ENCODE data around the gene CNPY4. TPM values are rescaled to one million over a fixed set of nuclear protein-coding genes. Genes with fewer than 3 reads are reported as not detected.

Gene CNPY4
- 10 to 100 TPM; 11.9 to 12.4 TPM for total RNA-seq

- Mint-ChIP-seq H3K36me3 (peaks cover 6% of the 10 kb centered on the region), H3K27ac (peak within 1 kb of the TSS; percentile 82), H3K9me3 (no peaks in the 10 kb centered on the region), H3K4me3 (peak within 1 kb of the TSS; percentile 95), H3K27me3 (no peaks in the 10 kb centered on the region), H3K4me1 (ENCODE audit: low read depth) (peaks cover 20% of the 10 kb centered on the region)
- peak; percentile 96 for DNase-seq
- intact Hi-C loops (cut with micrococcal nuclease): loop anchor here (1.0 to 2.0 kb wide), 3 partner anchors 8 to 31 kb away; partner anchors contain the start of genes AP4M1, COPS6 and MCM7
- ChIA-PET POLR2A (interaction anchor here (0.6 to 1.6 kb wide), 3 partner anchors 18 to 777 kb away, joined by 3 to 11 read pairs (median 3); partner anchors contain the start of genes AP4M1, LAMTOR4 and MCM7), CTCF (interaction anchor here (0.5 to 1.6 kb wide), 4 partner anchors 12 to 211 kb away, joined by 3 to 8 read pairs (median 4); partner anchors contain the start of genes GPC2 and MCM7)
These were observed at the start of gene CNPY4, which contains the start of gene TAF6 for GRCh38 chr7:100119072-100119969. CNPY4 (plus strand) TSS chr7:100119634; CDS start chr7:100119745, 111 bp downstream. TAF6 (minus strand) TSS chr7:100119358; CDS start chr7:100114209, 5,149 bp downstream.

GRCh38 chr7:100069991-100070390 is 49.4 kb upstream of the CNPY4 start:
- Mint-ChIP-seq H3K4me1 (ENCODE audit: low read depth) (no peaks in the 10 kb centered on the region), H3K36me3 (peaks cover 60% of the 10 kb centered on the region), H3K27me3 (no peaks in the 10 kb centered on the region), H3K4me3 (no peak overlapping the region), H3K27ac (peak overlapping the region; percentile 33), H3K9me3 (peaks cover 37% of the 10 kb centered on the region)
- CTCF ChIA-PET: no interaction called here
- intact Hi-C loops (cut with micrococcal nuclease): no loop called here
- DNase-seq: no peak
- POLR2A ChIA-PET: interaction anchor here (1.1 kb wide), 1 partner anchor 32 kb away, joined by 5 read pairs; the partner anchor contains the start of gene AP4M1

GRCh38 chr7:100071018-100071723 is 48.3 kb upstream of the CNPY4 start:
- no peak overlapping the region for H3K4me3 Mint-ChIP-seq
- DNase-seq: no peak
- ChIA-PET CTCF (interaction anchor here (0.9 to 1.1 kb wide), 2 partner anchors 61 to 77 kb away, joined by 3 read pairs; no protein-coding TSS in a partner anchor), POLR2A (interaction anchor here (1.1 to 1.3 kb wide), 2 partner anchors 19 to 31 kb away, joined by 5 to 9 read pairs; partner anchors contain the start of gene AP4M1)
- peaks cover 37% of the 10 kb centered on the region for H3K9me3 Mint-ChIP-seq
- intact Hi-C loops (cut with micrococcal nuclease): no loop called here
- peaks cover 65% of the 10 kb centered on the region for H3K36me3 Mint-ChIP-seq
- no peak overlapping the region for H3K27ac Mint-ChIP-seq
- H3K4me1 Mint-ChIP-seq (ENCODE audit: low read depth): no peaks in the 10 kb centered on the region
- H3K27me3 Mint-ChIP-seq: no peaks in the 10 kb centered on the region

GRCh38 chr7:100072462-100072861 is 47.0 kb upstream of the CNPY4 start:
- no peaks in the 10 kb centered on the region for H3K4me1 Mint-ChIP-seq (ENCODE audit: low read depth)
- no peak overlapping the region for H3K4me3 Mint-ChIP-seq
- H3K36me3 Mint-ChIP-seq: peaks cover 75% of the 10 kb centered on the region
- DNase-seq: no peak
- H3K9me3 Mint-ChIP-seq: peaks cover 37% of the 10 kb centered on the region
- POLR2A ChIA-PET: interaction anchor here (0.7 to 1.3 kb wide), 2 partner anchors 9 to 18 kb away, joined by 3 to 9 read pairs; no protein-coding TSS in a partner anchor
- H3K27me3 Mint-ChIP-seq: no peaks in the 10 kb centered on the region
- CTCF ChIA-PET: no interaction called here
- intact Hi-C loops (cut with micrococcal nuclease): no loop called here
- H3K27ac Mint-ChIP-seq: no peak overlapping the region

- ChIA-PET CTCF (interaction anchor here (0.6 to 1.0 kb wide), 2 partner anchors 20 to 83 kb away, joined by 3 to 5 read pairs; no protein-coding TSS in a partner anchor), POLR2A (no interaction called here)
- peaks cover 33% of the 10 kb centered on the region for H3K9me3 Mint-ChIP-seq
- DNase-seq: no peak
- intact Hi-C loops (cut with micrococcal nuclease): no loop called here
- no peak overlapping the region for H3K4me3 Mint-ChIP-seq
- no peaks in the 10 kb centered on the region for H3K27me3 Mint-ChIP-seq
- peaks cover 10% of the 10 kb centered on the region for H3K4me1 Mint-ChIP-seq (ENCODE audit: low read depth)
- peaks cover 75% of the 10 kb centered on the region for H3K36me3 Mint-ChIP-seq
- no peak overlapping the region for H3K27ac Mint-ChIP-seq
These were observed 44.6 kb upstream of the CNPY4 start for GRCh38 chr7:100074841-100075240.

- H3K4me3 Mint-ChIP-seq: no peak overlapping the region
- DNase-seq: no peak
- peaks cover 29% of the 10 kb centered on the region for H3K9me3 Mint-ChIP-seq
- CTCF ChIA-PET: interaction anchor here (0.6 to 1.0 kb wide), 2 partner anchors 84 to 621 kb away, joined by 4 to 5 read pairs; no protein-coding TSS in a partner anchor
- POLR2A ChIA-PET: interaction anchor here (0.6 to 0.7 kb wide), 2 partner anchors 14 to 26 kb away, joined by 6 to 7 read pairs; partner anchors contain the start of genes AP4M1 and MCM7
- H3K4me1 Mint-ChIP-seq (ENCODE audit: low read depth): peaks cover 15% of the 10 kb centered on the region
- H3K36me3 Mint-ChIP-seq: peaks cover 69% of the 10 kb centered on the region
- intact Hi-C loops (cut with micrococcal nuclease): no loop called here
- no peaks in the 10 kb centered on the region for H3K27me3 Mint-ChIP-seq
- H3K27ac Mint-ChIP-seq: no peak overlapping the region
These were observed 44.0 kb upstream of the CNPY4 start for GRCh38 chr7:100075418-100075817.

GRCh38 chr7:100077205-100077604 is 42.2 kb upstream of the CNPY4 start:
- POLR2A ChIA-PET: no interaction called here
- Mint-ChIP-seq H3K4me1 (ENCODE audit: low read depth) (peaks cover 23% of the 10 kb centered on the region), H3K36me3 (peaks cover 58% of the 10 kb centered on the region), H3K4me3 (no peak overlapping the region), H3K9me3 (peaks cover 11% of the 10 kb centered on the region), H3K27ac (no peak overlapping the region), H3K27me3 (no peaks in the 10 kb centered on the region)
- intact Hi-C loops (cut with micrococcal nuclease): no loop called here
- no peak for DNase-seq
- CTCF ChIA-PET: no interaction called here

- POLR2A ChIA-PET: no interaction called here
- intact Hi-C loops (cut with micrococcal nuclease): no loop called here
- Mint-ChIP-seq H3K36me3 (peaks cover 40% of the 10 kb centered on the region), H3K4me1 (ENCODE audit: low read depth) (peaks cover 29% of the 10 kb centered on the region), H3K4me3 (no peak overlapping the region), H3K27me3 (no peaks in the 10 kb centered on the region), H3K27ac (no peak overlapping the region), H3K9me3 (no peaks in the 10 kb centered on the region)
- CTCF ChIA-PET: interaction anchor here (0.7 to 1.1 kb wide), 3 partner anchors 12 to 166 kb away, joined by 3 read pairs; no protein-coding TSS in a partner anchor
- DNase-seq: no peak
These were observed 40.3 kb upstream of the CNPY4 start for GRCh38 chr7:100079024-100079560.

- CTCF ChIA-PET: interaction anchor here (0.6 to 1.9 kb wide), 6 partner anchors 9 to 624 kb away, joined by 3 to 5 read pairs (median 3); partner anchors contain the start of gene TRIM4
- intact Hi-C loops (cut with micrococcal nuclease): loop anchor here (1.0 to 10.0 kb wide), 7 partner anchors 20 to 576 kb away; partner anchors contain the start of genes AP4M1, MCM7, TRIM4 and ZKSCAN1
- Mint-ChIP-seq H3K36me3 (peaks cover 22% of the 10 kb centered on the region), H3K4me3 (peak overlapping the region; percentile 83), H3K4me1 (ENCODE audit: low read depth) (peaks cover 29% of the 10 kb centered on the region), H3K27me3 (no peaks in the 10 kb centered on the region), H3K9me3 (no peaks in the 10 kb centered on the region), H3K27ac (peak overlapping the region; percentile 73)
- DNase-seq: peak; percentile 17
- POLR2A ChIA-PET: interaction anchor here (0.8 kb wide), 1 partner anchor 9 kb away, joined by 3 read pairs; no protein-coding TSS in a partner anchor
These were observed 38.4 kb upstream of the CNPY4 start for GRCh38 chr7:100080907-100081534.

GRCh38 chr7:100081535-100082102 is 37.8 kb upstream of the CNPY4 start, which contains the start of gene ZNF3:
ZNF3 (minus strand) TSS chr7:100081723; CDS start chr7:100077357, 4,366 bp downstream.
- H3K36me3 Mint-ChIP-seq: peaks cover 16% of the 10 kb centered on the region
- peaks cover 29% of the 10 kb centered on the region for H3K4me1 Mint-ChIP-seq (ENCODE audit: low read depth)
- H3K9me3 Mint-ChIP-seq: no peaks in the 10 kb centered on the region
- ChIA-PET POLR2A (interaction anchor here (0.8 to 1.4 kb wide), 4 partner anchors 10 to 67 kb away, joined by 3 to 17 read pairs (median 4); partner anchors contain the start of genes AP4M1, MCM7 and ZSCAN21), CTCF (interaction anchor here (0.8 to 1.9 kb wide), 7 partner anchors 9 to 326 kb away, joined by 3 to 8 read pairs (median 5); partner anchors contain the start of genes AP4M1, MCM7, TRIM4 and ZKSCAN1)
- peak; percentile 99 for DNase-seq
- intact Hi-C loops (cut with micrococcal nuclease): loop anchor here (1.0 to 10.0 kb wide), 7 partner anchors 20 to 577 kb away; partner anchors contain the start of genes AP4M1, MCM7, TRIM4 and ZKSCAN1
- H3K27ac Mint-ChIP-seq: peak within 1 kb of the TSS; percentile 85
- H3K27me3 Mint-ChIP-seq: no peaks in the 10 kb centered on the region
- peak within 1 kb of the TSS; percentile 83 for H3K4me3 Mint-ChIP-seq
